Endodermal cell (in vitro differentiated cells): Measurements from ENCODE around the gene SLC29A2. TPM values are rescaled to one million over a fixed set of nuclear protein-coding genes. Genes with fewer than 3 reads are reported as not detected.
A peak's percentile ranks its signal among the peaks of the same experiment; 100 is the strongest.

ENCODE experiments used
- DNase-seq: peaks from one replicate; pipeline ENCODE4 v3.0.0-alpha.2; 2017
- H3K27ac ChIP-seq: 2 replicates; pipeline ENCODE4 v1.5.1; 2013; ENCODE audit warnings: mild to moderate bottlenecking, low read depth, low read length, moderate library complexity
- H3K27me3 ChIP-seq: 2 replicates; pipeline ENCODE4 v1.6.1; 2013; ENCODE audit warnings: mild to moderate bottlenecking, low read length, moderate library complexity; ENCODE audit not compliant: insufficient read depth, control insufficient read depth, poor library complexity, severe bottlenecking
- H3K36me3 ChIP-seq: 2 replicates; pipeline ENCODE4 v1.7.0; 2013; ENCODE audit warnings: mild to moderate bottlenecking, low read length, moderate library complexity; ENCODE audit not compliant: control insufficient read depth, insufficient read depth
- H3K4me1 ChIP-seq: one replicate; pipeline ENCODE4 v1.7.0; 2013; ENCODE audit warnings: low read length; ENCODE audit not compliant: control insufficient read depth, insufficient read depth
- H3K4me3 ChIP-seq: 2 replicates; pipeline ENCODE4 v1.5.1; 2013; ENCODE audit warnings: mild to moderate bottlenecking, low read length, moderate library complexity
- H3K9ac ChIP-seq: 2 replicates; pipeline ENCODE4 v1.6.1; 2013; ENCODE audit warnings: mild to moderate bottlenecking, low read length, moderate library complexity; ENCODE audit not compliant: poor library complexity, severe bottlenecking; ENCODE audit errors: extremely low read depth
- H3K9me3 ChIP-seq: 2 replicates; pipeline ENCODE4 v1.6.1; 2013; ENCODE audit warnings: mild to moderate bottlenecking, low read length, moderate library complexity; ENCODE audit not compliant: control insufficient read depth
- H3K27ac Mint-ChIP-seq: 2 replicates; pipeline ENCODE4 v1.8.0; 2020; ENCODE audit warnings: mixed read lengths
- H3K27me3 Mint-ChIP-seq: 2 replicates; pipeline ENCODE4 v1.8.0; 2021; ENCODE audit warnings: mild to moderate bottlenecking, mixed read lengths; ENCODE audit not compliant: insufficient read depth
- H3K36me3 Mint-ChIP-seq: 2 replicates; pipeline ENCODE4 v1.8.0; 2020; ENCODE audit warnings: low read depth, mixed read lengths
- H3K4me1 Mint-ChIP-seq: 2 replicates; pipeline ENCODE4 v1.8.0; 2020; ENCODE audit warnings: mixed read lengths
- H3K4me3 Mint-ChIP-seq: 2 replicates; pipeline ENCODE4 v1.8.0; 2020; ENCODE audit warnings: mild to moderate bottlenecking, moderate library complexity, mixed read lengths
- H3K9me3 Mint-ChIP-seq: 2 replicates; pipeline ENCODE4 v1.8.0; 2020; ENCODE audit warnings: mild to moderate bottlenecking, mixed read lengths
- WGBS, 2 experiments: methylation state at CpG; one replicate each; pipeline versions ENCODE4 v1.1.5 to v1.1.7; 2013; ENCODE audit warnings: missing lambda C conversion rate in 2 of 2, mixed read lengths in 1 of 2; ENCODE audit not compliant: insufficient coverage in 1 of 2, insufficient read length in 1 of 2; 5-methylcytosine and 5-hydroxymethylcytosine counted together
- total RNA-seq, 2 donors: library from RNA; stranded (reverse); fragmentation: NEBNext Ultra II Directional in 1 of 2; extraction: Animal tissue kit (Norgen Biotek cat#: 25700) in 1 of 2; gene quantifications; 2 replicates in 1 of 2; 3 replicates in 1 of 2; pipeline ENCODE4 v1.2.1, GENCODE V29; 2021
- TF ChIP-seq, protein P1 (sequence below): fragments of 200-600 bp; sonication (generic); conservative IDR thresholded peaks from 2 replicates; pipeline ENCODE4 v1.5.0; 2021; ENCODE audit warnings: antibody characterized with exemption, mild to moderate bottlenecking

The SLC29A2 gene
- total RNA-seq, 2 donors from 2014 or later = 30.8 to 32.4 TPM

DNA sequence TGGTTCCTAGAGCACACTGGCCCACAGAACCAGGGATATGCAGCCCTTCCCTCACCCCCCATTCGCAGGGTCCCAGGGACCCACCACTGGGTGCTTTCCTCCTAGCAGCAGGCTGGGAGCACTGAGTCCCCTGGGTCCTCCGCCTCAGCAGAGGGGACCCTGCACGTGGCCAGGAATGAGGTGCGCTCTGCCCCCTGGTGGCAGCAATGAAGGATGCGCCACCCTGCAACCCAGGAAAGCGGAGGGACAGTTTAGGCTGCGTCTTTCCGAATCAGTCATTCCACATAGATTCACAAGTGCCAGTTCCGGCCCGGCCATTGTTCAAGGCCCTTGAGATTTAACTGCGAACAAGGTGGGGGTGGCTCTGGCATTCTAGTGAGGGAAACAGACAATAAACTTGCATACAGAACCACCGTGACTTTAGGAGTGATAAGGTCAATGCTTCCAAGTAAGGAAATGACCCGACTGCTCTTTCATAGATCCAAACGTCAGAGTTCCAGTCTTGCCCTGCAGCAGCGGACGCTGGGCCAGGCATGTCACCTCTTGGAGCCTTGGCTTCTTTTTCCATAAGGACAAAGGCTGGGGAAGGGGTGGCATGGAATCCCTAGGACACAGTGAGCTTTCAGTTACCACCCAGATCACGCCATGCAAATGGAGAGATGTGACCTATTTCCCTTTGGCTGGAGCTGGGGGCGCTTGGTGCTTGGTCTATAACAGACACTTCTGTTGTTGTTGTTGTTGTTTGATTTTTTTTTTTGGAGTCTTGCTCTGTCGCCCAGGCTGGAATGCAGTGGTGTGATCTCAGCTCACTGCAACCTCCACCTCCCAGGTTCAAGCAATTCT, 43.0 kb downstream of the SLC29A2 start:
- H3K4me1 ChIP-seq = peaks cover 2% of the 10 kb centered on the region
- 14 to 22% methylated on average over 16 to 19 of the region's 19 CpGs for WGBS, 2 experiments
- Mint-ChIP-seq H3K4me3 (peak overlapping the region; percentile 28), H3K27me3 (peaks cover 10% of the 10 kb centered on the region), H3K36me3 (peaks cover 2% of the 10 kb centered on the region), H3K4me1 (peaks cover 4% of the 10 kb centered on the region), H3K27ac (peak overlapping the region; percentile 35), H3K9me3 (no peaks in the 10 kb centered on the region)
- H3K4me3 ChIP-seq = no peak overlapping the region
- no peaks in the 10 kb centered on the region for H3K27me3 ChIP-seq
- no peak overlapping the region for H3K9ac ChIP-seq
- DNase-seq = peak; percentile 96
- H3K27ac ChIP-seq = no peak overlapping the region
- no peaks in the 10 kb centered on the region for H3K9me3 ChIP-seq
- TF ChIP-seq, protein P1, sequence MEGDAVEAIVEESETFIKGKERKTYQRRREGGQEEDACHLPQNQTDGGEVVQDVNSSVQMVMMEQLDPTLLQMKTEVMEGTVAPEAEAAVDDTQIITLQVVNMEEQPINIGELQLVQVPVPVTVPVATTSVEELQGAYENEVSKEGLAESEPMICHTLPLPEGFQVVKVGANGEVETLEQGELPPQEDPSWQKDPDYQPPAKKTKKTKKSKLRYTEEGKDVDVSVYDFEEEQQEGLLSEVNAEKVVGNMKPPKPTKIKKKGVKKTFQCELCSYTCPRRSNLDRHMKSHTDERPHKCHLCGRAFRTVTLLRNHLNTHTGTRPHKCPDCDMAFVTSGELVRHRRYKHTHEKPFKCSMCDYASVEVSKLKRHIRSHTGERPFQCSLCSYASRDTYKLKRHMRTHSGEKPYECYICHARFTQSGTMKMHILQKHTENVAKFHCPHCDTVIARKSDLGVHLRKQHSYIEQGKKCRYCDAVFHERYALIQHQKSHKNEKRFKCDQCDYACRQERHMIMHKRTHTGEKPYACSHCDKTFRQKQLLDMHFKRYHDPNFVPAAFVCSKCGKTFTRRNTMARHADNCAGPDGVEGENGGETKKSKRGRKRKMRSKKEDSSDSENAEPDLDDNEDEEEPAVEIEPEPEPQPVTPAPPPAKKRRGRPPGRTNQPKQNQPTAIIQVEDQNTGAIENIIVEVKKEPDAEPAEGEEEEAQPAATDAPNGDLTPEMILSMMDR = peak; percentile 97
- H3K36me3 ChIP-seq = no peaks in the 10 kb centered on the region

DNA sequence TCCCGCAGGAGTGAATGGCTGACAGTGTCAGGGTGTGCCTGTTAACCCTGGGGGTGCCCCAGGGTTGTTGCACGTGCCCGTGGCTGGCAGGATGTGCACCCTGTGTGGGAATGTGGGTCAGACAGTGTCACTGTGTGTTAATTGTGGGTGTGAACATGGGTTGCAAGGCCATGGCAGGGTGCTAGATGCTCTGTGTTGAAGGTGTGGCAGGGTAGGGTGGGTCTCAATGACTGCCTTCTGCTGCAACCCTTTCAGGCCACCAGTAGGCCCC, 43.6 kb downstream of the SLC29A2 start:
- TF ChIP-seq, protein P1 = no peak
- H3K4me3 Mint-ChIP-seq = no peak overlapping the region
- 92 to 100% methylated on average over 3 of the region's 3 CpGs for WGBS, 2 experiments
- peaks cover 4% of the 10 kb centered on the region for H3K4me1 Mint-ChIP-seq
- Histone ChIP-seq H3K27ac (no peak overlapping the region), H3K36me3 (no peaks in the 10 kb centered on the region), H3K9me3 (no peaks in the 10 kb centered on the region), H3K27me3 (no peaks in the 10 kb centered on the region), H3K4me3 (no peak overlapping the region), H3K9ac (no peak overlapping the region), H3K4me1 (peaks cover 2% of the 10 kb centered on the region)
- DNase-seq = no peak
- H3K27ac Mint-ChIP-seq = peak overlapping the region; percentile 35
- H3K27me3 Mint-ChIP-seq = peaks cover 10% of the 10 kb centered on the region
- peaks cover 2% of the 10 kb centered on the region for H3K36me3 Mint-ChIP-seq
- H3K9me3 Mint-ChIP-seq = no peaks in the 10 kb centered on the region

DNA sequence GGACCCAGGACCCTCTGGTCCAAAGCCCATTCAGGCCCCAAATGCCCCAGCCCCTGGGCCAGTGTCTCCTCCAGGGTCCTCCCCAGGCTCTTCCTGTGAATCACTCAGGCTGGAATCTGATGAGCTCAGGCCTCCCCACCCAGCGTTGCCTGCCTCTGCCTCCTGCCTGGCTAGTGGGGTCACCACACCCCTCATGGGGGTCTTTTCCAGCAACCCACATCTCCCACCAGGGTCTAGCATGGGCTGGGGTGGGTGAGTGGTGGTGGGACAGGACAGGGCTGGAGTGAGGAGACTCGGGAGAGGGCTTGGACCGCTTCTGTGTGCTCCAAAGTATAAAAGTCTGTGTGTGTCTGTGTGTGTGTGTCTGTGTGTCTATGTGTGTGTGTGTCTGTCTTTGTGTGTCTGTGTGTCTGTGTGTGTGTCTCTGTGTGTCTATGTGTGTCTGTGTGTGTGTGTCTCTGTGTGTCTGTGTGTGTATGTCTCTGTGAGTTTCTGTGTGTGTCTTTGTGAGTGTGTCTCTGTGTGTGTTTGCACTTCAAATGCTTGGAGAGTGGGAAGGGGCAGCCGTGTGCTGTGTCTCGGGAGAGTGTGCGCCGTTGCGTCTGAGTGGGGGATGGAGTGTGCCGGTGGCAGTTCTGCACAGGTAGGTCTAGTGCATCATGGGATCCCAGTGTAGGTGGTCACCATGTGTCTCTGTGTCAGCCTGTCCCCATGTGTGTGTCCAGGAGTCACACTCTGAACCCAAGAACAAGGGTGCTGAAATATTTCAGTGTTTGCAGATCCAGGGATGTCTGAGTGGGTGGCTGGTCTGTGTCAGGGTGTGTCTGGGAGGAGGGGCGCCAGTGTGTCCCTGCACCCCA, 44.2 kb downstream of the SLC29A2 start:
- H3K27ac Mint-ChIP-seq = peak overlapping the region; percentile 3
- 93 to 96% methylated on average over 9 to 10 of the region's 10 CpGs for WGBS, 2 experiments

More for the DNA sequence above, 44.2 kb downstream of the SLC29A2 start:
- Mint-ChIP-seq H3K27me3 (peaks cover 10% of the 10 kb centered on the region), H3K4me3 (no peak overlapping the region), H3K36me3 (no peaks in the 10 kb centered on the region), H3K9me3 (no peaks in the 10 kb centered on the region), H3K4me1 (peaks cover 4% of the 10 kb centered on the region)
- Histone ChIP-seq H3K9me3 (no peaks in the 10 kb centered on the region), H3K27ac (no peak overlapping the region), H3K27me3 (no peaks in the 10 kb centered on the region), H3K36me3 (no peaks in the 10 kb centered on the region), H3K9ac (no peak overlapping the region), H3K4me1 (peaks cover 2% of the 10 kb centered on the region), H3K4me3 (no peak overlapping the region)
- TF ChIP-seq, protein P1 = no peak
- DNase-seq = no peak
